CD4-positive, alpha-beta T cell treated with Interleukin-17A for 1 hour (primary cell): ENCODE data around the gene TMEM126B.
"Not testable (repeated sequence)": the region's sequence is repeated elsewhere in the genome, so short reads cannot be mapped to it uniquely, and the experiment has no call there.

Experiments
- DNase-seq: peaks from one replicate; pipeline ENCODE4 v3.0.0-alpha.2; 2020

The TMEM126B gene

DNA sequence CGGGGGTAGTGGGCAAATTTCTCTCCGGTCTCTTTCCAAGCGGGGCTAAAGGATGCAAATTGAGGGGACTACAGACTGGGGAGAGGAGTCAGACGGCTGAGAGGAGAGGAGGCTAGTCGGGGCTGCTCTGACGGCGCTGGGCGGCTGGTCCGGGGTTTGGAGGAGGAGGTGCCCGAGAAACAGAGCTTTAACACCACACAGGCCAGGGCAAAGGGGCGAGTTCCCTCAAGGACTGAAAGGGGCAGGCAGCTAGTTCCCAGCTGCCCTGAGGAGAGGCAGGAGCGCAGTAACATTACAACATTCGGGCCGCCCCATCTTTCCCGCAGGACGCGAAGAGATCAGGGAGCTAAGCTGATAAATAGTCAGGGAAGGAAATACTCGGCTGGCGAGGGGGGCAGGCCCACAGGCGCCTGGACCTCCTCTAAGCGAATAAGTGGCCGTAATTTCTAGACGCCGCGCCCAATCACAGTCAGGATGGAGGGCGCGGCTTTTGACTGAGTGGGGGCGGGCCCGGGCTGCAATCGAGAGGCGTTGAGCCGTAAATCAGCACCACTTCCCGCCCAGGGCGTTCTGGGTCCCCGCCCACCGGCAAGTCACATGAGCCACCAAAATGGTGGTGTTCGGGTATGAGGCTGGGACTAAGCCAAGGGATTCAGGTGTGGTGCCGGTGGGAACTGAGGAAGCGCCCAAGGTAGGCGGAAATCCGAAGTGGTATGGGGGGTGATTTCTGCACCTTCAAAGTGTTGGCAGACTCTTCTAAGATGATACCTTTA, at the start of gene TMEM126B:
TSS of gene TMEM126B (plus strand) at position 596 of the 773 bp plus-strand sequence. CDS start at position 611, 15 bp downstream.
- DNase-seq = peak; percentile 95

DNA sequence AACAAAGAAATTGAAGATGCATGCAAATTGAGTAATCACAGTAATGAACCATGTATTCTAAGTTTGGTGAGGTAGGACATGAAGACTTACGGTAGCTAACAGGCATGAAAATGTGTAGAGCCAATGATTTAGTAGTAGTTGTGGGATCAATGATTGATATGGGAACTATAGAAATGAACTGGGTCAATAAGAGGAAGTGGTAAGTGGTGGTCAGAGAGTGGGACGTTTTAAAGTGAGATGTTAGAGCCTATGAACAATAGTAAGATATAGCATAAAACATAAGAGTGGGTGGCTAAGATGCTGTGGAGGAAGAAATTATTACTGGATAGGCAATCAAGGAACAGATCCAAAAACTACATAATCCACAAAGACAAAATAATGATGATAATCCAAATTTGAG, 46.3 kb upstream of the TMEM126B start:
- DNase-seq = no peak

- no peak for DNase-seq
These were observed 39.0 kb upstream of the TMEM126B start for GRCh38 chr11:85589373-85589772.

DNA sequence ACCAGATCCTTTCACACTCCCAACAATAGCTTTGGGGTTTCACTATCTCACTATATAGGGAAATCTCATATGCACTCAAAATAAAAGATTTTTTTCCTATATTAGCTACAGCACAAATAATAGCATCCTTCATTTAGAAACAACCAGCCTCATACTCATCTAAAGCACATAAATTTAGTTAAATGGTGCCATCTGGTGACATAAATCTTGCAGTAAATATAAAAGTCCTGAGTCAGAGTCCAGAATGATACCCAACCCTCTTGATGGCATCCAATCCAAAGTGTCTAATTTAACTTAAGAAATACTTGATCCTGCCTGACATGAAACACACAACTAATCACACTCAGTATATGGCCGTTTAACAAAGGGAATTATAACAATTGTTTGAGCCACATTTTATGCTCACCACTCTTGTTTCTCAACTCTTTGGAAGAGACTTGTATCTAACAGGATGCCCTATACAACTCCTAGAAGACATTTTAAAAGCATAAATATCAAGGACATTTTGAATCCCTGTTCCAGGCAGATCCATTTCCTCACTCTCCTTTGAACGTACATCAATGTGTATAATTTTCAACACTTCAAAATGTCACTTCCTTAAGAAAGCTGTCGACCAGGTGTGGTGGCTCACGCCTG, 37.4 kb upstream of the TMEM126B start:
- no peak for DNase-seq

DNA sequence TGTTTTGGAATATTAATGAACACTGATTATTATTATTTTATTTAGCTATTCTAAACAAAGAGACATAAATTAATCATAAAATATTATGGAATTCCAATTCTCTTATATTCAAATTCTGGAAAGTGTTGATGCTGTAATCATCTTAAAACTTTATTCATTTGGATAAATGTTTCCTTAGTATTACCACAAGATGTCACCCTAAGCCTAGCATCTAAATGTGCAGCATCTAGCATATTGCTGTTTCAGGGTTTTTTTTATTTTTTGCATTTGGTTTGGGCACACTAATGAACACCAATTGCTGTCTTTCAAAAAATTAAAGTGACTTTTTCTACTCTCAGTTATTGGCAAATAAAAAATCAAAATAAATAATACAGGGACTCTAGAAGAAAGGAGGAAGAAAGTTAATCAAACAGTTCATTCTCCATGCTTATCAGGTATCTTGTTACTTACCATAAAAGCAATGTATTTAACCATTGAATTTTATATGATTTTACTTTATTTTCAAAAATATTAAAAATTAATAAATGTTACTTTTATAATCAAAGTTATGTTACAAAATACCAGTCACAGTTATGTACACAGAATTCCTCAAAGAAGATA, 33.0 kb upstream of the TMEM126B start:
- DNase-seq = peak; percentile 62

- no peak for DNase-seq
These were observed 31.5 kb upstream of the TMEM126B start for GRCh38 chr11:85596886-85597285.

GRCh38 chr11:85599083-85599482, 29.3 kb upstream of the TMEM126B start:
- no peak for DNase-seq

- no peak for DNase-seq
These were observed 25.7 kb upstream of the TMEM126B start for GRCh38 chr11:85602526-85603213.

DNA sequence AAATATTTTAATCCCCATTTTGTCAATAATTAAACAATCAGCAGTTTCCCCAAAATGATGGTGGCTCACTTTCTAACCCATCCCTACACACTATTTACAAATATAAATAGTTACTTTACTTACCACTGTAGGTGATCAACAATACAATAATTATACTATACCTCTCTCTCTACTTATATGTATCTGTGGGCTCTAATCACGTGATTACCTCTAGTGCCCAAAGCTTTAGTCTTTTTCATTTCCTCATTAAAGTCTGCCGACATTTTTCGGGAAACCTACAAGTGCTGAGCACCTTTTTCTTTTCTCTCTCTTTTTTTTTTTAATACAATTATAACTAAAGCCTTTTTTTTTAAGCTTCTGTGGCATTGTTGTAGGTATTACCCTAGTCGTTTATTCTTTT, 25.2 kb upstream of the TMEM126B start:
- DNase-seq = no peak

- DNase-seq = not testable (repeated sequence)
These were observed 22.2 kb upstream of the TMEM126B start for GRCh38 chr11:85606237-85606636.

- not testable (repeated sequence) for DNase-seq
These were observed 19.8 kb upstream of the TMEM126B start for GRCh38 chr11:85608621-85609020.

- DNase-seq = not testable (repeated sequence)
These were observed 19.1 kb upstream of the TMEM126B start for GRCh38 chr11:85609286-85609685.

DNA sequence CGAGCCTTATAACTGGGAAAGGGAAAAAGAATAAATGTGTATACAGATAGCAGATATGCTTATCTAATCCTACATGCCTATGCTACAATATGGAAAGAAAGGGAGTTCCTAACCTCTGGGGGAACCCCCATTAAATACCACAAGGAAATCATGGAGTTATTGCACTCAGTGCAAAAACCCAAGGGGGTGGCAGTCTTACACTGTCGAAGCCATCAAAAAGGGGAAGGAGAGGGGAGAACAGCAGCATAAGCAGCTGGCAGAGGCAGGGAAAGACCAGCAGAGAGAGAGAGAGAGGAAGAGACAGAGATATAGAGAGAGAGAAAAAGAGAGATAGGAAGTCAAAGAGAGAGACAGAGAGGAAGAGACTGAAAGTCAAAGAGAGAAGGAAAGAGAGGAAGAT, 16.8 kb upstream of the TMEM126B start:
- not testable (repeated sequence) for DNase-seq

GRCh38 chr11:85619499-85619898, 8.9 kb upstream of the TMEM126B start:
- DNase-seq = no peak

DNA sequence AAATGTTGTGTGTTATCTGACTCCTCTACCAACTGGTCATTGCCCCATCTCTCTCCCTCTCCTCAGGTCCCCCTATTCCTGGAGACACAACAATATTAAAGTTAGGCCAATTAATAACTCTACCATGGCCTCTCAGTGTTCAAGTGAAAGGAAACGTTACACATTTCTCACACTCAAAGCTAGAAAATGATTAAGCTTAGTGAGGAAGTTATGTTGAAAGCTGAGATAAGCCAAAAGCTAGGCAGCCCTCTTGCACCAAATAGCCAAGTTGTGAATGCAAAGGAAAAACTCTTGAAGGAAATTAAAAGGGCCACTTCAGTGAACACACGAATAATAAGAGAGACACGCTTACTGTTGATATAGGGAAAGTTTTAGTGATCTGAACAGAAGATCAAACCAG, 8.1 kb upstream of the TMEM126B start:
- no peak for DNase-seq

DNA sequence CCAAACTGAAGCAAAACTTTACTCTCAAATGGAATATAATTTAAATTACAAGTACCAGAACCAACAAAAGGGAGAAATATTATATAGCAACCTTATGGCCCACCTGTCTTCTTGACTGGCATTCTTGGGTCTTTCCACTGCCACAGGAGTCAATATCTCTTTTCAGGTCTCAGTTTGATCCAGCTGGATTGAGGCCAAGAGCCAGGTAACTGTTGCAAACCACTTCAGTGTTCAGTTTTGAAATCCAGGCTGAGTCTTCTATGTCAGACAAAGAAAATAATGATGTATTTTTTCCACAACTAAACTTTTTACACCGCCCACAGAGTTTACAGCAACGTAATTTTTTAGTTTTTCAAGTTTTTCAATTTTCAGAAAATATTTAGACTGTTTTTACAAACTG, 1.9 kb upstream of the TMEM126B start:
- DNase-seq = no peak

- peak; percentile 12 for DNase-seq
These were observed 928 bp upstream of the TMEM126B start, which contains the start of gene DLG2 for GRCh38 chr11:85627332-85627997. Gene DLG2 (minus strand): TSS chr11:85627344.

DNA sequence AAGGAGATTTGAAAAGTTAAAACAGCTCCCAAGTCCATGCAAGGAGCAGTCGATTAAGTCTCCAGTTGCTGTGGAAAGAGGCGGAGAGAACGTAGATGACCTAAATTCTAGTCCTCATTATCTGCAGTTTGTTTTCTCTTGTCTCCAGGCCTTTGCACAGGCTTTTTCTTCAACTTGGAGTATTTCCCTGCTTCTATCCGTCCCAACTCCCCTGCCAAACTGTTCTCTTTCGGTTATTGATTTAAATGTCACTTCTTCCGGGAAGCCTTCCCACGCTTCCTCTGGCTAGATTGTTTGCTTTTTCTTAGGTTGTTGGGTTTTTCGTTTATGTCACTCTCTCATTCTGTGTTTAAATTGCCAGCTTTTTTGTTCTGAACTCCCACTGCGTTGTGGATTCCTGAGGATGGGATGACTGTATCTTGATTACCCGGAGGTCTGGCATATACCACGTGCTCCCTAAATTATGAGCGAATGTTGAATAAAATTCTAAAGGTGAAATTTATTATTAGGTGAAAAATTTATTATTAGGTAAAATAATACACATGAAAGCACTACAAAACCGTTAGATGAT, 463 bp downstream of the TMEM126B start:
- no peak for DNase-seq

GRCh38 chr11:85634747-85635146, 6.4 kb downstream of the TMEM126B start:
- DNase-seq = no peak

GRCh38 chr11:85643191-85643614, 14.8 kb downstream of the TMEM126B start:
- no peak for DNase-seq

DNA sequence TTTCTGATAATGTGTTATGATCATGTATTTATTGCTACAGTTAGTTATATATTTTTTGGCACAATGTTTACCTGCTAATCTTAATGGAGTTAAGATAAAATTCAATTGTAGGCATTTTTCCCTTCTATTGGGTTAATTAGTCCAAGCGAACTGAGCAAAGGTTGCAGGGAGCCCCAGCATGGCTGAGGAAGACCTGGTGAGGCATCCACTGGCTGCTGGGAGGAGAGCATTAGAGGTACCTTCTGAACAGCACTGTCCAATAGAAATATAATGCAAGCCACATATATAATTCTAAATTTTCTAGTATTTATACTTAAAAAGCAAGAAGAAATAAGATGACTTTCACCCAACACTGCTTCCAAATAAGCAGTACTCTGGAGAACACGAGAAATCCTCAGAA, 18.7 kb downstream of the TMEM126B start:
- no peak for DNase-seq

GRCh38 chr11:85647604-85648299, 19.4 kb downstream of the TMEM126B start, which contains the start of gene TMEM126A:
Gene TMEM126A (plus strand): TSS chr11:85647967. CDS start chr11:85650256, 2,289 bp downstream.
- DNase-seq = peak; percentile 91
